Right lobe of liver (tissue), 4 donors: ENCODE data around the gene SERPINA10.

Experiments
- POLR2A ChIP-seq: fragments of 450-650 bp; IDR thresholded peaks from one replicate; pipeline ENCODE4 v1.6.1; 2017; ENCODE audit warnings: antibody characterized with exemption, mild to moderate bottlenecking
- TF ChIP-seq, protein P1 (sequence below), 4 donors: fragments of 200-600 bp in 3 of 4; fragments of 450-650 bp in 1 of 4; IDR thresholded peaks; one replicate each; pipeline versions ENCODE4 v1.5.1 to v1.8.0; 2016 to 2022; ENCODE audit warnings: antibody characterized with exemption in 4 of 4, mild to moderate bottlenecking in 2 of 4
- donor health status: DM: no; HTN: no; CAD: no.
- donor health status: DM: no; HTN: no; CAD: no.
- donor health status: DM: no; HTN: yes; CAD: no.

DNA sequence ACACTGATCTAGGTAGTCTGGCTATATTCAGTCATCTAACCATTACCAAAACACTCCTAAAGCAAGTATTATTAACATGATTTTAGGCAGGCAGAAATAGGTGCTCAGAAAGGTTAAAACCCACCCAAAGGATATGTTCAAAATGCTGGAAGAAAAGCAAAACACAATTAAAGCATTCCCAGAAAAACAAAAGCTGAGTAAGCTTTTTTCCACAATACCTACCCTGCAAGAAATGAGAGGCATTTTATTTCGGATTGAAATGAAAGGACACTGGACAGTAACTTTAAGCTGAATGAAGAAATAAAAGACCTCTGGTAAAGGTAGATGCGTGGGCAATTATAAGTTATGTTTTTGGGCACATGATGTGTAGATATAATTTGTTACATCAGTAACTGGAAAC lies 21.8 kb upstream of the SERPINA10 start:
- TF ChIP-seq, protein P1, sequence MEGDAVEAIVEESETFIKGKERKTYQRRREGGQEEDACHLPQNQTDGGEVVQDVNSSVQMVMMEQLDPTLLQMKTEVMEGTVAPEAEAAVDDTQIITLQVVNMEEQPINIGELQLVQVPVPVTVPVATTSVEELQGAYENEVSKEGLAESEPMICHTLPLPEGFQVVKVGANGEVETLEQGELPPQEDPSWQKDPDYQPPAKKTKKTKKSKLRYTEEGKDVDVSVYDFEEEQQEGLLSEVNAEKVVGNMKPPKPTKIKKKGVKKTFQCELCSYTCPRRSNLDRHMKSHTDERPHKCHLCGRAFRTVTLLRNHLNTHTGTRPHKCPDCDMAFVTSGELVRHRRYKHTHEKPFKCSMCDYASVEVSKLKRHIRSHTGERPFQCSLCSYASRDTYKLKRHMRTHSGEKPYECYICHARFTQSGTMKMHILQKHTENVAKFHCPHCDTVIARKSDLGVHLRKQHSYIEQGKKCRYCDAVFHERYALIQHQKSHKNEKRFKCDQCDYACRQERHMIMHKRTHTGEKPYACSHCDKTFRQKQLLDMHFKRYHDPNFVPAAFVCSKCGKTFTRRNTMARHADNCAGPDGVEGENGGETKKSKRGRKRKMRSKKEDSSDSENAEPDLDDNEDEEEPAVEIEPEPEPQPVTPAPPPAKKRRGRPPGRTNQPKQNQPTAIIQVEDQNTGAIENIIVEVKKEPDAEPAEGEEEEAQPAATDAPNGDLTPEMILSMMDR (IDR thresholded peaks at IDR 0.05), result no peak
- TF ChIP-seq POLR2A, result no peak
